ENCODE data around the gene FXYD5. TPM values are rescaled to one million over a fixed set of nuclear protein-coding genes. Genes with fewer than 3 reads are reported as not detected.

FXYD5 gene
- total RNA-seq, 2 experiments from 2014 or later, result 455 to 524 TPM

- Mint-ChIP-seq H3K4me3 (no peak within 1 kb of the TSS), H3K27ac (no peak within 1 kb of the TSS), H3K4me1 (peaks cover 5% of the 10 kb centered on the region), H3K9me3 (no peaks in the 10 kb centered on the region), H3K36me3 (ENCODE audit: low read depth) (no peaks in the 10 kb centered on the region), H3K27me3 (peaks cover 5% of the 10 kb centered on the region)
- ChIA-PET CTCF (interaction anchor here (0.6 to 2.4 kb wide), 3 partner anchors 9 to 135 kb away, joined by 3 to 6 read pairs (median 3); no protein-coding TSS in a partner anchor), POLR2A (no interaction called here)
- DNase-seq, result no peak
Observed at GRCh38 chr19:35115177-35115951, 39.2 kb upstream of the FXYD5 start, which contains the start of gene FXYD3. Gene FXYD3 (plus strand): TSS chr19:35115823. CDS start chr19:35119377, 3,554 bp downstream.

- peaks cover 5% of the 10 kb centered on the region for H3K27me3 Mint-ChIP-seq
- ChIA-PET POLR2A (no interaction called here), CTCF (interaction anchor here (0.5 to 2.4 kb wide), 3 partner anchors 9 to 100 kb away, joined by 3 to 6 read pairs (median 6); no protein-coding TSS in a partner anchor)
- H3K4me1 Mint-ChIP-seq, result peaks cover 5% of the 10 kb centered on the region
- no peak overlapping the region for H3K4me3 Mint-ChIP-seq
- H3K36me3 Mint-ChIP-seq (ENCODE audit: low read depth), result no peaks in the 10 kb centered on the region
- no peak overlapping the region for H3K27ac Mint-ChIP-seq
- H3K9me3 Mint-ChIP-seq, result no peaks in the 10 kb centered on the region
- no peak for DNase-seq
Observed at GRCh38 chr19:35116072-35116801, 38.3 kb upstream of the FXYD5 start.

GRCh38 chr19:35117116-35117515 is 37.4 kb upstream of the FXYD5 start:
- no peak overlapping the region for H3K4me3 Mint-ChIP-seq
- H3K9me3 Mint-ChIP-seq, result no peaks in the 10 kb centered on the region
- no peaks in the 10 kb centered on the region for H3K36me3 Mint-ChIP-seq (ENCODE audit: low read depth)
- H3K27ac Mint-ChIP-seq, result no peak overlapping the region
- ChIA-PET CTCF (interaction anchor here (0.5 to 1.5 kb wide), 4 partner anchors 50 to 101 kb away, joined by 3 to 6 read pairs (median 5); no protein-coding TSS in a partner anchor), POLR2A (no interaction called here)
- peaks cover 5% of the 10 kb centered on the region for H3K27me3 Mint-ChIP-seq
- DNase-seq, result no peak
- peaks cover 8% of the 10 kb centered on the region for H3K4me1 Mint-ChIP-seq

GRCh38 chr19:35117799-35118198 is 36.7 kb upstream of the FXYD5 start:
- Mint-ChIP-seq H3K27ac (no peak overlapping the region), H3K4me3 (no peak overlapping the region), H3K36me3 (ENCODE audit: low read depth) (no peaks in the 10 kb centered on the region), H3K4me1 (peaks cover 8% of the 10 kb centered on the region), H3K27me3 (peaks cover 5% of the 10 kb centered on the region), H3K9me3 (no peaks in the 10 kb centered on the region)
- no peak for DNase-seq
- CTCF ChIA-PET, result interaction anchor here (0.6 to 1.5 kb wide), 3 partner anchors 21 to 73 kb away, joined by 3 to 5 read pairs (median 5); no protein-coding TSS in a partner anchor
- POLR2A ChIA-PET, result no interaction called here

GRCh38 chr19:35118268-35119020 is 36.1 kb upstream of the FXYD5 start:
- Mint-ChIP-seq H3K4me1 (peaks cover 8% of the 10 kb centered on the region), H3K27me3 (peaks cover 5% of the 10 kb centered on the region), H3K9me3 (no peaks in the 10 kb centered on the region), H3K36me3 (ENCODE audit: low read depth) (no peaks in the 10 kb centered on the region), H3K27ac (no peak overlapping the region), H3K4me3 (no peak overlapping the region)
- ChIA-PET POLR2A (no interaction called here), CTCF (interaction anchor here (0.6 to 1.8 kb wide), 4 partner anchors 17 to 105 kb away, joined by 3 to 8 read pairs (median 4); partner anchors contain the start of gene LGI4)
- DNase-seq, result no peak

- Mint-ChIP-seq H3K9me3 (no peaks in the 10 kb centered on the region), H3K4me1 (peaks cover 11% of the 10 kb centered on the region), H3K4me3 (no peak overlapping the region), H3K36me3 (ENCODE audit: low read depth) (no peaks in the 10 kb centered on the region), H3K27me3 (peaks cover 5% of the 10 kb centered on the region), H3K27ac (no peak overlapping the region)
- DNase-seq, result no peak
- ChIA-PET CTCF (interaction anchor here (0.7 to 1.8 kb wide), 2 partner anchors 17 to 104 kb away, joined by 3 to 8 read pairs; partner anchors contain the start of gene LGI4), POLR2A (no interaction called here)
Observed at GRCh38 chr19:35119091-35119490, 35.4 kb upstream of the FXYD5 start.

- POLR2A ChIA-PET, result no interaction called here
- Mint-ChIP-seq H3K27ac (no peak overlapping the region), H3K9me3 (no peaks in the 10 kb centered on the region), H3K4me3 (no peak overlapping the region), H3K27me3 (peaks cover 5% of the 10 kb centered on the region), H3K36me3 (ENCODE audit: low read depth) (no peaks in the 10 kb centered on the region), H3K4me1 (peaks cover 14% of the 10 kb centered on the region)
- no peak for DNase-seq
- CTCF ChIA-PET, result interaction anchor here (1.8 kb wide), 1 partner anchor 16 kb away, joined by 8 read pairs; the partner anchor contains the start of gene LGI4
Observed at GRCh38 chr19:35119578-35120155, 34.9 kb upstream of the FXYD5 start.

- POLR2A ChIA-PET, result no interaction called here
- Mint-ChIP-seq H3K36me3 (ENCODE audit: low read depth) (no peaks in the 10 kb centered on the region), H3K27me3 (peaks cover 5% of the 10 kb centered on the region), H3K9me3 (no peaks in the 10 kb centered on the region), H3K4me1 (peaks cover 14% of the 10 kb centered on the region), H3K4me3 (no peak overlapping the region), H3K27ac (no peak overlapping the region)
- no peak for DNase-seq
- CTCF ChIA-PET, result interaction anchor here (1.8 kb wide), 1 partner anchor 15 kb away, joined by 8 read pairs; the partner anchor contains the start of gene LGI4
Observed at GRCh38 chr19:35120492-35120891, 34.0 kb upstream of the FXYD5 start.

- H3K36me3 Mint-ChIP-seq (ENCODE audit: low read depth), result no peaks in the 10 kb centered on the region
- ChIA-PET POLR2A (no interaction called here), CTCF (interaction anchor here (0.6 kb wide), 1 partner anchor 92 kb away, joined by 3 read pairs; no protein-coding TSS in a partner anchor)
- DNase-seq, result no peak
- no peaks in the 10 kb centered on the region for H3K9me3 Mint-ChIP-seq
- H3K4me1 Mint-ChIP-seq, result peaks cover 16% of the 10 kb centered on the region
- no peak overlapping the region for H3K27ac Mint-ChIP-seq
- peaks cover 5% of the 10 kb centered on the region for H3K27me3 Mint-ChIP-seq
- H3K4me3 Mint-ChIP-seq, result no peak overlapping the region
Observed at GRCh38 chr19:35120898-35121297, 33.6 kb upstream of the FXYD5 start.

- DNase-seq, result no peak
- Mint-ChIP-seq H3K4me1 (peaks cover 16% of the 10 kb centered on the region), H3K9me3 (no peaks in the 10 kb centered on the region), H3K4me3 (no peak overlapping the region), H3K27ac (no peak overlapping the region), H3K27me3 (no peaks in the 10 kb centered on the region), H3K36me3 (ENCODE audit: low read depth) (no peaks in the 10 kb centered on the region)
- CTCF ChIA-PET, result interaction anchor here (4.9 kb wide), 1 partner anchor 13 kb away, joined by 28 read pairs; the partner anchor contains the start of gene LGI4
- POLR2A ChIA-PET, result no interaction called here
Observed at GRCh38 chr19:35122687-35123551, 31.6 kb upstream of the FXYD5 start.

- no peak for DNase-seq
- ChIA-PET CTCF (interaction anchor here (1.0 to 4.9 kb wide), 2 partner anchors 12 to 31 kb away, joined by 4 to 28 read pairs; partner anchors contain the start of genes FXYD5 and LGI4), POLR2A (no interaction called here)
- Mint-ChIP-seq H3K9me3 (no peaks in the 10 kb centered on the region), H3K36me3 (ENCODE audit: low read depth) (no peaks in the 10 kb centered on the region), H3K27ac (no peak overlapping the region), H3K27me3 (no peaks in the 10 kb centered on the region), H3K4me1 (peaks cover 16% of the 10 kb centered on the region), H3K4me3 (no peak overlapping the region)
Observed at GRCh38 chr19:35123573-35123972, 31.0 kb upstream of the FXYD5 start.

Data from activated CD4-positive, alpha-beta T cell treated with anti-CD3 and anti-CD28 coated beads, Interleukin-2, amount 10 ng/mL, durations not matched to agents 7 days and 5 days (primary cell).